Right hindlimb (tissue), 1 donor: ENCODE measurements around the gene GPC6.

Experiments used
- DNase-seq: peaks from one replicate; pipeline ENCODE4 v3.0.0-alpha.2; 2018

The GPC6 gene

DNA sequence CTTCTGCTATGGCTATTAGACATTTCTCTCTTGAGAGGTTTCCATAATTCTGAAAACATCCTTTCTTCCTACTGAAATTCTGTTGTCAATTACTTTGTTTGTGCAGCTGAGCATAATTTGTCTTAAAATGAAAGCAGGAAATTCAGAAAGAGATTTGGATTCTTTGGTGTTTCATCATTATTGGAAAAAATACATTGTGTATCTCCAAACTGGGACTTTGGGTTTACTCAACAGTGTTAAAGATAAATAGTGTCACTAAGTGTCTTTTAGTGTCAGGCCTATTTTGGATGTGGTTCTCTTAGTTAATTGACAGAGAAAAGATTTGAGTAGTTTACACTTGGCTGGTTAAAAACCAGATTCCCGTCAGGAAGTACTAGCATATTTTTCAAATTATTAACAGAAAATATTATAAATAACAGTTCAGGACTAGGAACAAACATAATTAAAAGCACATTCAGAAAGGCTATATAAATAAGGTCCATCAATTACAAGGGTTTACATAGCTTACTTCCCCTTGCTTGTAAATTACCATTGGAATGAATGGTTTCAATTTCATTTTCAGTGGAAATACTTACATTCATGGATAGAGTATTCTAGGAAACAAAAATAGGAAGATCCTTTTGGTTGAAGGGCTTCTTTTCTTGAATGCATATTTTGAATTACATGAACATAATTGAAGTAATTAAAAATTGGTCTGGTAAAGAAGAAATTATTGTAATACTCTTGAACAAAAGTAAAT lies 483.1 kb downstream of the GPC6 start:
- no peak for DNase-seq

DNA sequence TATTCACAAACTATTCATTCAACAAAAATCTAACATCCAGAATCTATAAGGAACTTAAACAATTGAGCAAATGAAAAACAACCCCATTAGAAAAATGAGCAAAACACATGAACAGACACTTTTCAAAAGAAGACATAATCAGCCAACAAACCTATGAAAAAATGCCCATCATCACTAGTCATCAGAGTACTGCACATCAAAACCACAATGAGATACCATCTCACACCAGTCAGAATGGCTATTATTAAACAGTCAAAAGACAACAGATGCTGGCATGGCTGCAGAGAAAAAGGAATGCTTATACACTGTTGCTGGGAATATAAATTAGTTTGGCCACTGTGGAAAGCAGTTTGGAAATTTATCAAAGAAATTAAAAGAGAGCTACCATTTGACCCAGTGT lies 487.6 kb downstream of the GPC6 start:
- no peak for DNase-seq

DNA sequence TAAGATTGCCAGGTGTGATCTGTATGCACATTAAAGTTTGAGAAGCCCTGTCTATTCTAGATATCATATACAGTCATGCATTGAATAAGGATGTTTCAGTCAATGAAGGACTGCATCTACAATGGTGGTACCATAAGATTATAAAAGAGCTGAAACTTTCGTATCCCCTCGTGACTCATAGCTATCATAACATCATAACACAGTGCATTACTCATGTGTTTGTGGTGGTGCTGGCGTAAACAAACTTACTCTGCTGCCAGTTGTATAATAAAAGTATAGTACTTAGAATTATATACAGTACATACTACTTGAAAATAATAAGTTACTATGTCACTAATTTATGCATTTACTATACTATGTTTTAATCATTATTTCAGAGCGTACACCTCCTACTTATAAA lies 489.3 kb downstream of the GPC6 start:
- no peak for DNase-seq

DNA sequence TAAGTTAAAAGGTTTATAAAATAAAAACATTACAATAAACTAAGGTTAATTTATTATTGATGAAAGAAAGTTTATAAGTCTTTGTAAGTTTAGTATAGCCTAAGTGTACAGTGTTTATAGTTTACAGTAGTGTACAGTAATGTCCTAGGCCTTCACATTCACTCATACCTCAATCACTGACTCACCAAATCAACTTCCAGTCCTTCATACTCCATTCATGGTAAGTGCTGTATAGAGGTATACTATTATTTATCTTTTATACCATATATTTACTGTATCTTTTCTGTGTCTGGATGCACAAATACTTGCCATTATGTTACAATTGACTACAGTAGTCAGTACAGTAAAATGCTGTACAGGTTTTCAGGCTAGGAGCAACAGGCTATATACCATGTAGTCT lies 490.0 kb downstream of the GPC6 start:
- DNase-seq = no peak

DNA sequence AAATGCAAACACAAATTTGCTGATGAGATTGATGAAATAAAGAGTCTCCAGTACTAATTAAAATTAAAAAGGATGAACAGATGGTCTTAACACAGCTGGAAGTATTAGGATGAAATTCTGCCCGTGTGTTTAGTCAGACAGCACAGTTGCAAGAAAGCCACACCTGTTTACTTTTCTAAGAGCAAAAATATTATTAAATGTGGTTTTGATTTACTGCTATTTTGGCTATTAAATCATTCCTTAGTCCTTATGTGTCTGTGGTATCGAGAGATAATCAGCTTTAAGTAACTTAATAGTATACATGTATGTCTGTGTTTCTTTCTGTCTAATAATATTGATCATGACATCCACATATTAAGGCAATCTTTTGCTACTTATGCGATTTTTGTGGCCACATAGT lies 494.9 kb downstream of the GPC6 start:
- DNase-seq = no peak

DNA sequence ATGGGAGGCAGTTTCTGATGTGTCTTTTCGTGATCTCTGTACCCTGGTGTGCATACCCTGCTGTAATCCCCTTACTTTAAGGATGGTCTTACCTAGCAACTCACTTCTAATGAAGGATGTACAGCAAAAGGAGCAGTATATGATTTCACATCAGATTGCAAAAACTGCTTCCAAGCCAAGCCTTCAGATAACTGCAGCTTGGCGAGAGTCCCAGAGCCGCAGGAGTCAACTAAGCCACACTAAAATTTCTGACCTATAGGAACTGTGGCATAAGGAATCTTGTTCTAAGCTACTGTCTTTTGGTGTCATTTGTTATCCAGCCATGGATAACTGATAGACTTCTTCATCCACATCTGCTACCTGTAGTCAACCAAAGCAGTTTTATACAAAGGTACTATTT lies 496.7 kb downstream of the GPC6 start:
- no peak for DNase-seq

DNA sequence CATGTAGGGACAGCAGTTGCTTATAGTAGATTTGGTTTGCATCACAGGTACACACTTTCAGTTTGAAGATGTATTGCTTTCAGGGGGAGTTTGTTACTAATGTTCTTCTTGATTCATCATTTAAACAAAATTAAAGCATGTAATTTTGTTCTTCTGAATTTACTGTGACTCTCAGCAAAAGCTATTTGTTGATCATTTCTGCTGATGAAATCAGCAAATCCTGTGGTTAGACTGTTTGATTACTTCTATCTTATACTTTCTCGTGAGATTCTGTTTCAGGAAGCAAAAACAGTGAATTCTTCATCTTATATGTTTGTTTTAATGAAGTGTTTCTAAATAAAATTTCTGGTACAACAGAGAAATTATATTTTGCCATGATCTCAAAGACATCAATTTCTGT lies 497.6 kb downstream of the GPC6 start:
- DNase-seq = no peak

DNA sequence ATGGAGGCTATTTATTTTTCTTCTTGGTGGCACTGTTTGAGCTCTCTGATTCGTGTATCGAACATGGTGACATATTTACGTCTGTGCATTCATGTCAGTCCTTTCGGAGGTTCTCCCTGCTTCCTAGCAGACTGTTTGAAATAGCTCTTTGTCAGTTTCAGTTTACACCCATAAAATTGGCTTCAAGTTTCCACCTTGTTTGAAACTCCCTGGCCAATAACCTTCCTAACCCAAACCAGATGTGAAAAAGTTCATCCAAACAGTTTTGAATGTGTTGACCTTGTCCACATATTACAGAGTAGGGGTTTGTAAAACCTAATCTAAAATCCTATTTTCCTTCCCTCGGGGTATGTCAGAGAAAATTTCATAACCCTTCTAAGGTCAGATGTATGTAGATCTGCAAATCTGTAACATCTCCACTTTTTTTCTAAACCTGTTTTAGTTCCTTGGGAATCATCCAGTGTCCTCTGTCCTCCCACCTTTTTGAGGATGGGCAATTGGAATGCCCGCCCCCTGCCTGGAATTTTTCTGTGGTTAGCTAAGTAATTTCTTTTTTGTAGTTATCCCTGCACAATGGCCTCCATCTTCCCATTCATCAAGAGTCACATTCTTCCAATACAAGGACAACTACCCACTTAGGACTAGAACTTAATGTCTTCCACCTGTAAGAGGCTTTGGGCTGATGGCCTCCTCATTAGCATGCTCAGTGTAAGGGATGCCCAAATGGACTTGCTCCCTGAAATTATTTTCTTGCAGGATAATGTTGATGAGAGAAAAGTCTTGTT lies 499.8 kb downstream of the GPC6 start:
- DNase-seq = peak; percentile 29

DNA sequence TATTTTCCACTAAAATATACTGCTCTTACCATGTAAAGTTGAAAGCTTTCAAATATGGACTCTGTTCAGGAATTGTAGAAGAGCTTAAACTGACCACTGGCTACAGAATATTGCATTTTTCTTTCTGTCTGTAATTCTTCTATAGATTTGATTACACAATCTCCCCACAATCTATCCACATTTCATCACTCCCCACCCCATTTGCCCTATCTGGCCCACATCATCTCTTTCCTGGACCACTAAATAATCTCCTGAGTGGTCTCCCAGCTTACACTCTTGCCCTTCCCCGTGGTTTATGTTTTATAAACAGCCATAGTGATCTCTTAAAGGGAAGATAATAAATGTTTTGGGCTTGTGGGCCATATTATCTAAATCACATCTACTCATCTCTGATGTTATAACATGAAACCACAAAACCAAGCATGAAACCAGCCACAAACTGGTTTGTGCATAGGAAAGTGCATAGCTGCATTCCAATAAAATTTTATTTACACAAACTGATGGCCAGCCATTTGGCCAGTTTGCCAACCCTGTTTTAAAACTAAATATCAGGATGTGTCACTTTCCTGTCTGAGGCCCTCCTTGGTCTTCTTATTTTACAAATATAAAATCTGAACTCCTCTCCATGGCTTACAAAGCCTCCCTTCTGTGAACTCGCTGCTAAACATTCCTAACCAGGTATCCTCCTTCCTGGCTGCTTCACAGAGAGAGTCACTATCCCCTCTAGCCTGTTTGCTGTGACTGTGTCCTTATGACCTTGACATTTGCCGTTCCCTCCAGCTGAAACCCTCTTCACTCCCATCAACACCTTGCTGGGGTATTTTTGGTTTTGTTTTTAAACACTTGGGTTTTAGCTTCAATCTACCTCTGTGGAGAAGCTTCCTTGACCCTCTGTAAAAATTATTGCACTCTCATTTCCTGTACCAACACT lies 500.9 kb downstream of the GPC6 start:
- no peak for DNase-seq

DNA sequence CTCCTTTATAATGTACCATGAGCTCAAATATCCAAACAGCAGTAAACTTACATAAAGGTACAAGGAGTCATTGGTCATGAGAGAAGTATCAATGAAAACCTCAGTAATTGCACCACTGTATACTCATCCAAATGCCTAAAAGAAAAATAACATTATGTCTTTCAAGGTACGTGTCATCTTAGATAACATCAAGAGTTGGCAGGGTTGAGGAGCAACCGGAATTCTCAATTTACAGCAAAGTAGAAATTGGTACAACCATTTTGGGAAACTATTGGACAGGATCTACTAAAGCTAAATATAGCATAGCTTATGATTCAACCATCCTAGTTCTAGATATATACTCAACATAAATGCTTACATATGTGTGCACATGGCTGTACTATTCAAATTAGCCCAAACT lies 502.8 kb downstream of the GPC6 start:
- no peak for DNase-seq

DNA sequence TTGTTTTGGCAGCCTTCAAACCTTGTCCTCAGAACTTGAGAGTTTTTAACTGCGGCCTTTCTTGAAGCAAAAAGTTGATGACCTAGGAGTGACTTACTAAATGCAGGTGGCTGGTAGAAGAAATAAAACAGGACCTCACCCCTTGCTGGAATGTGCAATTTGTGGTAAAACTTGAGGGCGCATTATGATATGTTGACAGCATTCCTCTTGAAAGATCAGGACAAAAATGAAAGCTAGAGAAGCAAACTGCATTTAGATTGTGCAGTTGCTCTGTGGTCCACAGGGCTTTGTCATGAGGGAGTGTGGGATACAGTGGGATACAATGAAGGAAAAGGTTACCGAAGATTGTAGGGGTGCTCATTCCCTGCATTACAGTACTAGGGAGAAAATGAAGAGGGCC lies 504.2 kb downstream of the GPC6 start:
- DNase-seq = no peak

DNA sequence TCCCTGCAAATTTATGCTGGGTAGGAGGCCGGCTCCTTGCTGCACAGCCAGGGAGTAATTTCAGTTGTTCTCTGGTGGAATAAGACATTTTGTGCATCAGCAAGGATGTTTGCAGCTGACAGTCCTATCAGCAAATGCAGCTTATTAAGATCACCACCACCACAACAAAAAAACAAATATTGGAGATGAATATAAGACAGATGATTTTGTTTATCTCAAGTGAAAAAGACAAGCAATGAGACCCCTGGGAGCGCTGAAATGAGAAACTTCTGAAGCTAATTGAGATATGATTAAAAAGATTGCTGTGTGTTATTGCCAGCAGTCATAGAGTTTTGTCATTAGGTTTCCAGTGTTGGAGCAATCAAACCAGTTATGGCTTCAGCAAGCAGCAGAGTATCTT lies 505.6 kb downstream of the GPC6 start:
- DNase-seq = no peak

DNA sequence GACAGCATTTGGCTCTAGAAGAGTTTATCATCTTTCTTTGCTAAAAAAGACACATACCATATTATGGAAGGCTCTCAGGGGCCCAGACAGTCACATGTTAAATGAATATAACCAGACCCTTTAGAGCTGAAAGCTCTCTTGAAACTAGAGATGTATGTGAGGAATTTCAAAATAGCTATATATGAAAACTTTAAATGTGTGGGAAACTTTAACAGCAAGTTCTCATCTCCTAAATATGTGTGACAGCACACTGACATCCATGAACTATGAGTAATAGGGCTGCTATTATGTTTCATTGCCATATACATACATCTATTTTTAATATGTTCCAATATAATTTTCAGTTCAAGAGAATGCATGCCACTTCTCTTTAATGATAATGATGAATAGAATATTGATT lies 509.5 kb downstream of the GPC6 start:
- no peak for DNase-seq

DNA sequence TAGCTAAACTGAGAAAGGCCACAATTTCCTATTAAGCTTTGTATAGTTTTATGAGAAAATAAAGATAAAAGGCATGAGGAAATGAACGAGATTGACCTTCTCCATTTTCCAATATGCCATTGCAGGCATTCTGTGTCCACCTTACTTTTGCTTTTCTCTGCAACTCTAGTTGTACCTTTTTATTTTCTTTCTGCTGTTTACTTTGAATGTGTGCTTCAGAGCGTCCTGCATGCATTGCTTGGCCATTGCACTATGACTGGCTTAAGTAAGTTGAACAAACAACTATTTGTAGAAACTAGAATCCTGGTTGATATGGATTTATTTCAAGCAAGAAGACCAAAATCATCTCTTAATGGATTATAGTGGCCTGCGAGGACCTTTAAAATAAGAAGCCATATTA lies 510.3 kb downstream of the GPC6 start:
- DNase-seq = no peak

DNA sequence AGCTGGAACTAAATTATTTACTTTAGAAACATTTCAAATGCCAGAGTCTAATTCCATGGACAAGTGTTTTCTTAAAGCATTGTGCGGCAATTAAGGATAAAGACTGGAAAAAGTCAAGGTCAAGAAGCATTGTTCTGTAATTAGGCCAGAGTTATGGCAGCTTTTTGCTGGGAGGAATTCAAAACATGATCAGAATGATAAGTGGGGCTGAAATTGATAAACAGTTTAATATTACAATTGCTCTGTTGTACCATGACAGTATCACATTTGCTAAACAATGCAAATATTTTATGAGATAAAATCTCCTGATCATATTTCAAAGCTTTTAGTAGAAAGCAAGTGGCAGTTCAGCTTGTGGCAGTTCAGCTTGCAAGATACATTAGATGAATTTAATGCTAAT lies 513.7 kb downstream of the GPC6 start:
- no peak for DNase-seq

DNA sequence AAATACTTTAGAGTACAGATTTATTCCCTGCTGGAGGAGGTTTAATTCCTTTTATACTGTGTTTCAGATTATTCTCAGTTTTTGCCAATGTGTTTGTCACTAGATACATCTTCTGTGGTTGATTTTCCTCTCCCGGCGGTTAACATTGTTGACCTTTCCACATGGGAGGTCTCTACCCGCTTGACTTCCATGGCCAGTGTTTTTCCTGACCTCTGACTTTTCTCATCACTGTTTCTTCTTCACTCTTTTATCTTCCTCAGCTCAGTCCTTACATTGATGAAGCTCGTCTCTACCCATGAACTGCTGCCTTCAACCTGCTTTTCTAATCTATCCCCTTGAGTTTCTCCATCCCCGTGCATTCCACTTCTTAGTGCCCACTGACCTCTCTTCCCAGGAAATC lies 517.4 kb downstream of the GPC6 start:
- no peak for DNase-seq

DNA sequence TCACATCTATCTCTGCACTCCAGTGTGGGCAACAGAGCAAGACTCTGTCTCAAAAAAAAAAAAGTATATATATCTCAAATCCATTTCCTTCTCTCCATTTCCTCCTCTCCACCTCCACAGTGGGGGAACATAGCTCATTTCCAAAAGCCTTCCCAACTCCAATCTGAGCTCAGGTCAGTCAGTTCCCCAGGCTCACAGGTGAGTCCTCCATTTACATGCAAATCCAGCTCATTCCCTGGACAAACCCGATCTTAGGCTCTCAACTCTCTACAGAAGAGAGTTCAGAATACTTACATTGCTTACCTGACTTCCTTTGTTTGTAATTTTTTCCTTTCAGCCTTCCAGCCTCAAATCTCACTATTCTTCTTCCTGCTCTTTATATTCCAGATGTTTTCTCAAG lies 518.3 kb downstream of the GPC6 start:
- no peak for DNase-seq

DNA sequence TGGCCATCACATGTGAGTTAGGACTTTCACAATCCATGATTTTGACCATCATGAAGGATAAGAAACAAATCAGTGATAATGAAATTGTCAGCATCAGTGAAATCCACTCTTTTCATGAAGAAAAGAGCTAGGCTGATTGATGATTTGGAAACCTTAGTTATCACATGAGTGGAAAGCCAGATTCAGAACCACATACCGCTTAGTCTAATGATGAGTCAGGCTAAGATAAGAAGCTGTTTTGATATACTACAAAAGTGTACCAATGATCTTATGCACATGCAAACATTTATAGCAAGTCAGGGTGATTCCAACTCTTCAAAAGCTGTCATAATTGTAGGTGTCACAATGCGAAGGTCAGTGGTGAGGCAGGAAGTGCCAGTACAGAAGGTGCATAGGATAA lies 519.3 kb downstream of the GPC6 start:
- DNase-seq = no peak

DNA sequence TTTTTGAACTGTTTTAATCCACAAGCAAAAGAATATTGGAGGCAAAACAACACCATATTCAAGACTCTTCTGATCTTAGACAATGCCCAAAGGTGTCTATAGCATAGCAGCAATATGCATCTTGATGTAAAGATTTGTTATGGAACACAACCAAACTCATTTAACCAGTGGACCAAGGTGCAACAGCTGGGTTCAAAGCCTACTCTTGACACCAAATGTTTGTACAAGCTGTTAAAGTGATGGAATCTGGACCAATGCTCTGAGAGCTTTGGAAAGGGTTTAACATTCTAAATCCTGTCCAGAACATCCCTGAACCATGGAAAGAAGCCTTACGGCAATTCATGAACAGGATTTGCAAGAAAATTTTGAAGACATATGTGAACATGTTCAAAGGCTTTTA lies 520.0 kb downstream of the GPC6 start:
- DNase-seq = no peak

DNA sequence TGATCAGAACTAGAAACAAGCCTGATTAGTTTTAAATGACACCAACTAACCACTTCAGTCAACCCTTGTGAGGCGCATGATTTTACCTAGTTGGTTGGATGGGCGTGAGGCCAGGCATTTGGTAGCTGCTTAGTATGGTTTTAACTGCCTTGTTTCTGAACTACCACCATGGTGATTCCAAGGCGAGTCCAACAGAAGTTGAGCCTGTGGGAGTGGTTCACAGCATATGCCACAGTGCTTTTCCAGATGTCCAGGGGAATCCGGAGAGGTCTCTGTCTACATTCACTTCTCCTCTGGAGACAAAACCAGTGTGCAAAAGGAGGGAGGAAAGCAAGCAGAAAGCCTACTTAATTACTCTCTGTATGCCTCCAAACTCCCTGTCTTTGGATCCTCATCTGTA lies 524.1 kb downstream of the GPC6 start:
- no peak for DNase-seq

DNA sequence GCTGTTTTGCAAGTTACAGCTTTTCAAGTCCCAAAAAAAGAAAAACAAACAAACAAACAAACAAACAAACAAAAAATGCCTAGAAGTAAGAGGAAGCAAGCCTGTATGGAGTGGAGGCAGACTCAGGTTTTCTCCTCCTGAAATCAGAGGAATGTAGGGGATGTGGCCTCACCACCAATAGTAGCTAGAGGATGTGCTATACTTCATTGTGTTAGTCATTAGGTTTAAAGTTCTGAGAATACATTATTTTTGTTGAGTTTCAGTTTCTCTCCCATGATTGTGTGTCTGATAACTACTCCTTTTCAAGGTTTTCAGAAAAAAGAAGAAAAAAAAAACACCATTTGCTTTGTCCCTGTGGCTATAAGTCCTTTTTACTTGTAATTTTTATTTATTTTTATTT lies 524.5 kb downstream of the GPC6 start:
- DNase-seq = no peak

DNA sequence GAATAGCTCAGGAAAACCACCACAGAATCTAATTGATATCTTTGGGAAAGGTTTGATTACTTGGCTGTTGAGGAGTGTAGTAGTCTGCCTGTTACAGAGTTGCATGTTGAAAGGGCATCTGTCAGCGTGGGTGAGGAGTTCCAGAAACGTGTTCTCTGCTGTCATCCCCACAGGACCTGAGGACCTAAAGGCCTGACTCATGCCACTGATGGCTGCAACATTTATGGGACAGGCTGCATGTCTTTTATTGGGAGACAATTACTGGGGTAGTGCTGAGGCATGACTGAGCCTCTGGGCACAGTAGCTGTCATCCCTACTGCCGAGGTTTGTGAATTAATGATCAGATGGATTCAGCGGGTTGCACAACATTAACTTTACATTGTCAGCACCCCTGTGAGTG lies 525.9 kb downstream of the GPC6 start:
- DNase-seq = no peak

DNA sequence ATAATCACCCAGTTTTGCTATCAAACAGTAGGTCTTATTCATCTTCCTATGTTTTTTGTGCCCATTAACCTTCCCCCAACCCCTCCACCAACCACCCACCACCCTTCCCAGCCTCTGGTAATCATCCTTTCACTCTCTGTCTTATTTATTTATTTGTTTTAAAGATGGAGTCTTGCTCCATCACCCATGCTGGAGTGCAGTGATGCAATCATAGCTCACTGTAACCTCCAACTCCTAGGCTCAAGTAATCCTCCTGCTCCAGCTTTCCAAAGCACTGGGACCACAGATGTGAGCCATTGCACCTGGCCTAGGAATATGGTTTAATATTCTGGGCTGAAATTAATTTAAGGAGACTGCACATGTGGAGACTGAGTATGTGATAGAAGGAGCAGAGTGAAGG lies 527.0 kb downstream of the GPC6 start:
- no peak for DNase-seq

DNA sequence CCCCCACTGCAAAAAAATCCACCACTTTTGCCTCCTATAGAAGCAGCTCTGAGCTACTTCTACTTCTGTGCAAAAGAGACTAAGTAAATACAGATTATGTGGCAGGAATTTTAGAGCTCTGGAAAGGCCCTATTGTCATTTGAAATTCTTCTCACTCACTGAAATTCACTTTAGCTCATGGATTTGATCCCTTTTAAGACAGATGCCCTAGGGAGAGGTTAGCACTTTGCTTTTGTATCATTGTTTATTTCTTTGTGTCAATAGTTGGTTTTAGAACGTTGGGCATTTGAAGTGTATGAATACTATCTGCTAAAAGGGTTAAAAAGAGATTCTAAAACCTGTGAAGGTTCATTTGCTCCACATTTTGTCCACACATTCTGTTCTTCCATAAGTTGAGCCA lies 528.7 kb downstream of the GPC6 start:
- no peak for DNase-seq
